ENCODE measurements around the gene ASIC3. TPM values are rescaled to one million over a fixed set of nuclear protein-coding genes. Genes with fewer than 3 reads are reported as not detected.

ASIC3 gene
- polyA plus RNA-seq, 3 donors = 2.0 TPM; not detected in 2

DNA sequence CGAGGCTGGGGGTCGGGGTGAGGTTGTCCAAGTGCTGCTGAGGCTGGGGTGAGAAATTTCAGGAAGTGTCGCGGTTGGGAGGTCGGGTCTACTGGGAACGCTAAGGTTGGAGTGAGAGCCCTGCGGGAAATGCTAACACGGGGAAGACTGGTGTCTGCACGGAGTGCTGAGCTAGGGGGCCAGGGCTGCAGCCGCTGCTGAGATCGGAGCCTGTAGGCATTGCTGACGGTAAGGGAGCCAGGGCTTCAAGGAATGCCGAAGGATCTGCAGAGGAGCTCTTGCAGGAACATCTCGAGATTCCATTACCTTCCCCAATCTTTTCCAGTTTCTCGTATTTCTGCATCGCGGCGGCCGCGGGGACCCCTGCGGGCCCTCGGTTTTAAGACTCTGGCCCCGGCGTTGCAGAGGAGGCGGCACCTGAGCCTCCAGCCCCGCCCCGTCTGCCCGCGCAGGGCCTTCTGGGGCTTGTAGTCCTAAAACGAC, 9.2 kb downstream of the ASIC3 start, which contains the start of gene CDK5:
CDK5 (minus strand) TSS at position 392 of the 483 bp plus-strand sequence; CDS start at position 343, 49 bp downstream.
- intact Hi-C loops (cut with micrococcal nuclease) = no loop called here
- WGBS (ENCODE audit: insufficient coverage) = 0% methylated on average over 30 of the region's 30 CpGs
- peak within 1 kb of the TSS; percentile 59 for H3K9ac ChIP-seq (ENCODE audit: insufficient read depth, low read length, poor library complexity, severe bottlenecking)
- peaks cover 47 to 56% of the 10 kb centered on the region in 2 donors for H3K4me1 ChIP-seq (ENCODE audit: control insufficient read depth in 1 of 2, insufficient read depth in 2 of 2, low read length in 2 of 2)
- DNase-seq = peak; percentile 15 to 44 (median 24)
- H3K27me3 Mint-ChIP-seq (ENCODE audit: low read depth in 3 of 3) = peaks cover 0 to 2% (median 1%) of the 10 kb centered on the region in 3 donors
- peaks cover 38% of the 10 kb centered on the region for H3K79me2 ChIP-seq (ENCODE audit: insufficient read depth, low read length)
- peak within 1 kb of the TSS; percentile 98 for H3K4me2 ChIP-seq (replicated peaks; ENCODE audit: extremely low read depth, low read length, poor library complexity, severe bottlenecking)
- peak within 1 kb of the TSS; percentile 87 for H2AFZ ChIP-seq (ENCODE audit: insufficient read depth, low read depth, low read length, poor library complexity, severe bottlenecking)
- H3K36me3 Mint-ChIP-seq = peaks cover 18 to 21% of the 10 kb centered on the region in 2 donors
- no peaks in the 10 kb centered on the region for H3K27me3 ChIP-seq (ENCODE audit: control insufficient read depth in 2 of 2, insufficient read depth in 2 of 2, low read length in 2 of 2)
- peaks cover 30% of the 10 kb centered on the region for H4K20me1 ChIP-seq (ENCODE audit: insufficient read depth, low read length)
- H3K27ac Mint-ChIP-seq = peak within 1 kb of the TSS; percentile 86 to 93 (median 89)
- TF ChIP-seq, protein P1, sequence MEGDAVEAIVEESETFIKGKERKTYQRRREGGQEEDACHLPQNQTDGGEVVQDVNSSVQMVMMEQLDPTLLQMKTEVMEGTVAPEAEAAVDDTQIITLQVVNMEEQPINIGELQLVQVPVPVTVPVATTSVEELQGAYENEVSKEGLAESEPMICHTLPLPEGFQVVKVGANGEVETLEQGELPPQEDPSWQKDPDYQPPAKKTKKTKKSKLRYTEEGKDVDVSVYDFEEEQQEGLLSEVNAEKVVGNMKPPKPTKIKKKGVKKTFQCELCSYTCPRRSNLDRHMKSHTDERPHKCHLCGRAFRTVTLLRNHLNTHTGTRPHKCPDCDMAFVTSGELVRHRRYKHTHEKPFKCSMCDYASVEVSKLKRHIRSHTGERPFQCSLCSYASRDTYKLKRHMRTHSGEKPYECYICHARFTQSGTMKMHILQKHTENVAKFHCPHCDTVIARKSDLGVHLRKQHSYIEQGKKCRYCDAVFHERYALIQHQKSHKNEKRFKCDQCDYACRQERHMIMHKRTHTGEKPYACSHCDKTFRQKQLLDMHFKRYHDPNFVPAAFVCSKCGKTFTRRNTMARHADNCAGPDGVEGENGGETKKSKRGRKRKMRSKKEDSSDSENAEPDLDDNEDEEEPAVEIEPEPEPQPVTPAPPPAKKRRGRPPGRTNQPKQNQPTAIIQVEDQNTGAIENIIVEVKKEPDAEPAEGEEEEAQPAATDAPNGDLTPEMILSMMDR (IDR thresholded peaks at IDR 0.05) = no peak
- no peaks in the 10 kb centered on the region for H3K9me3 Mint-ChIP-seq
- peak within 1 kb of the TSS; percentile 66 to 97 (median 94) for H3K4me3 ChIP-seq (replicated peaks in 1 of 3; ENCODE audit: low read depth in 2 of 3, low read length in 3 of 3)
- no peaks in the 10 kb centered on the region for H3K9me3 ChIP-seq (replicated peaks in 1 of 2; ENCODE audit: control insufficient read depth in 1 of 2, insufficient read depth in 1 of 2, low read length in 2 of 2)
- peak within 1 kb of the TSS; percentile 93 to 98 for H3K4me3 Mint-ChIP-seq
- peak within 1 kb of the TSS; percentile 82 to 89 for H3K27ac ChIP-seq (ENCODE audit: low read depth in 1 of 2, low read length in 2 of 2)
- H3K36me3 ChIP-seq (replicated peaks in 1 of 2; ENCODE audit: control insufficient read depth in 1 of 2, insufficient read depth in 2 of 2, low read length in 2 of 2) = peaks cover 2 to 11% of the 10 kb centered on the region in 2 donors
- H3K4me1 Mint-ChIP-seq = peaks cover 47% of the 10 kb centered on the region

- peak overlapping the region; percentile 93 to 98 for H3K4me3 Mint-ChIP-seq
- intact Hi-C loops (cut with micrococcal nuclease) = loop anchor here (2.0 kb wide), 4 partner anchors 23 to 53 kb away; partner anchors contain the start of genes AGAP3 (in 1 of the 2) and FASTK (in 1 of the 2)
- Histone ChIP-seq H3K4me1 (ENCODE audit: control insufficient read depth in 1 of 2, insufficient read depth in 2 of 2, low read length in 2 of 2) (peaks cover 41 to 50% of the 10 kb centered on the region in 2 donors), H3K79me2 (ENCODE audit: insufficient read depth, low read length) (peaks cover 38% of the 10 kb centered on the region), H2AFZ (ENCODE audit: insufficient read depth, low read depth, low read length, poor library complexity, severe bottlenecking) (peak overlapping the region; percentile 87), H3K36me3 (replicated peaks in 1 of 2; ENCODE audit: control insufficient read depth in 1 of 2, insufficient read depth in 2 of 2, low read length in 2 of 2) (peaks cover 4 to 13% of the 10 kb centered on the region in 2 donors), H3K4me3 (replicated peaks in 1 of 3; ENCODE audit: low read depth in 2 of 3, low read length in 3 of 3) (peak overlapping the region; percentile 66 to 97 (median 94)), H4K20me1 (ENCODE audit: insufficient read depth, low read length) (peaks cover 36% of the 10 kb centered on the region), H3K4me2 (replicated peaks; ENCODE audit: extremely low read depth, low read length, poor library complexity, severe bottlenecking) (peak overlapping the region; percentile 98), H3K27ac (ENCODE audit: low read depth in 1 of 2, low read length in 2 of 2) (peak overlapping the region; percentile 82 to 89), H3K27me3 (ENCODE audit: control insufficient read depth in 2 of 2, insufficient read depth in 2 of 2, low read length in 2 of 2) (no peaks in the 10 kb centered on the region), H3K9me3 (replicated peaks in 1 of 2; ENCODE audit: control insufficient read depth in 1 of 2, insufficient read depth in 1 of 2, low read length in 2 of 2) (no peaks in the 10 kb centered on the region), H3K9ac (ENCODE audit: insufficient read depth, low read length, poor library complexity, severe bottlenecking) (peak overlapping the region; percentile 59)
- TF ChIP-seq, protein P1 (IDR thresholded peaks at IDR 0.05) = no peak
- H3K4me1 Mint-ChIP-seq = peaks cover 41% of the 10 kb centered on the region
- WGBS (ENCODE audit: insufficient coverage) = 3% methylated on average over 32 of the region's 46 CpGs
- peak overlapping the region; percentile 82 to 93 (median 89) for H3K27ac Mint-ChIP-seq
- no peaks in the 10 kb centered on the region for H3K9me3 Mint-ChIP-seq
- DNase-seq = peak; percentile 97 to 99 (median 98)
- H3K27me3 Mint-ChIP-seq (ENCODE audit: low read depth in 3 of 3) = peaks cover 0 to 2% (median 1%) of the 10 kb centered on the region in 3 donors
- peaks cover 15 to 23% of the 10 kb centered on the region in 2 donors for H3K36me3 Mint-ChIP-seq
Measured at GRCh38 chr7:151057989-151058780, 9.9 kb downstream of the ASIC3 start.
